Psoas muscle (tissue), 8 donors: ENCODE measurements around the gene ULK3. TPM values are rescaled to one million over a fixed set of nuclear protein-coding genes. Genes with fewer than 3 reads are reported as not detected.
A peak's percentile ranks its signal among the peaks of the same experiment; 100 is the strongest.

Source experiments
- ATAC-seq, 4 donors: fragments of 200-7000 bp; cut with Tn5 transposase; one replicate each; pipeline ENCODE4 v1.9.1; 2020; ENCODE audit warnings: moderate library complexity in 3 of 4, mild to moderate bottlenecking in 2 of 4
- DNase-seq, 2 donors: peaks; one replicate each; pipeline ENCODE4 v3.0.0-alpha.2; 2020
- H3K27ac ChIP-seq: fragments of 200-600 bp; one replicate; pipeline ENCODE4 v1.8.0; 2022
- H3K27me3 ChIP-seq, 3 donors: fragments of 200-600 bp in 1 of 3; one replicate each; pipeline versions ENCODE4 v1.6.1 to v1.8.0; 2013 to 2022; ENCODE audit warnings: low read length in 2 of 3, mild to moderate bottlenecking in 2 of 3, moderate library complexity in 1 of 3; ENCODE audit not compliant: insufficient read depth in 3 of 3
- H3K36me3 ChIP-seq, 2 donors: fragments of 200-600 bp in 1 of 2; one replicate each; pipeline versions ENCODE4 v1.6.1 to v1.8.0; 2013 to 2022; ENCODE audit warnings: low read depth in 1 of 2, mild to moderate bottlenecking in 1 of 2, moderate library complexity in 1 of 2; ENCODE audit not compliant: insufficient read depth in 1 of 2
- H3K4me1 ChIP-seq: fragments of 200-600 bp; one replicate; pipeline ENCODE4 v1.8.0; 2022
- H3K4me3 ChIP-seq: fragments of 200-600 bp; one replicate; pipeline ENCODE4 v1.8.0; 2022; ENCODE audit warnings: mild to moderate bottlenecking
- H3K9me3 ChIP-seq: fragments of 200-600 bp; one replicate; pipeline ENCODE4 v1.8.0; 2022
- WGBS, 3 donors: extraction: QIAGEN DNeasy Blood & Tissue Kit; methylation state at CpG; one replicate each; pipeline versions ENCODE4 v1.1.6 to v1.1.7; 2013; 5-methylcytosine and 5-hydroxymethylcytosine counted together
- intact Hi-C, 2 donors: fragments of 100-400 bp; cut with DNase I; formaldehyde crosslinking; loops; one replicate each; pipeline versions ENCODE4 v1.11.0 to v1.14.2; 2022
- polyA plus RNA-seq, 3 donors: library from polyadenylated mRNA; stranded (reverse); fragments of 200-250 nt; gene quantifications; one replicate each; pipeline ENCODE4 v1.2.3, GENCODE V29; 2013
- total RNA-seq, 4 donors: library from RNA; stranded (reverse); fragmentation: NEBNext Ultra II Directional in 2 of 4; extraction: Animal tissue kit (Norgen Biotek cat#: 25700) in 2 of 4; gene quantifications; one replicate each; pipeline versions ENCODE4 v1.2.1 to v1.2.4, GENCODE V29; 2021 to 2023
- TF ChIP-seq, protein P1 (sequence below): fragments of 200-600 bp; IDR thresholded peaks from one replicate; pipeline ENCODE4 v1.8.0; 2022; ENCODE audit warnings: antibody characterized with exemption
- donor health status: healthy with polysubstance abuse.
- donor health status: DM: no; HTN: no; CAD: no; lungs with moderate emphysema.
- donor health status: Bipolar disorder and iron deficiency.
- donor health status: healthy.
- donor health status: DM: yes; HTN: yes; CAD: no.
- donor health status: DM: no; HTN: no; CAD: no.
- donor health status: DM: no; HTN: no; CAD: no.
- donor health status: DM: yes; HTN: yes; CAD: no.

The ULK3 gene
- total and polyA plus RNA-seq, 7 donors = 17.7 to 43.5 (median 33.2) TPM

DNA sequence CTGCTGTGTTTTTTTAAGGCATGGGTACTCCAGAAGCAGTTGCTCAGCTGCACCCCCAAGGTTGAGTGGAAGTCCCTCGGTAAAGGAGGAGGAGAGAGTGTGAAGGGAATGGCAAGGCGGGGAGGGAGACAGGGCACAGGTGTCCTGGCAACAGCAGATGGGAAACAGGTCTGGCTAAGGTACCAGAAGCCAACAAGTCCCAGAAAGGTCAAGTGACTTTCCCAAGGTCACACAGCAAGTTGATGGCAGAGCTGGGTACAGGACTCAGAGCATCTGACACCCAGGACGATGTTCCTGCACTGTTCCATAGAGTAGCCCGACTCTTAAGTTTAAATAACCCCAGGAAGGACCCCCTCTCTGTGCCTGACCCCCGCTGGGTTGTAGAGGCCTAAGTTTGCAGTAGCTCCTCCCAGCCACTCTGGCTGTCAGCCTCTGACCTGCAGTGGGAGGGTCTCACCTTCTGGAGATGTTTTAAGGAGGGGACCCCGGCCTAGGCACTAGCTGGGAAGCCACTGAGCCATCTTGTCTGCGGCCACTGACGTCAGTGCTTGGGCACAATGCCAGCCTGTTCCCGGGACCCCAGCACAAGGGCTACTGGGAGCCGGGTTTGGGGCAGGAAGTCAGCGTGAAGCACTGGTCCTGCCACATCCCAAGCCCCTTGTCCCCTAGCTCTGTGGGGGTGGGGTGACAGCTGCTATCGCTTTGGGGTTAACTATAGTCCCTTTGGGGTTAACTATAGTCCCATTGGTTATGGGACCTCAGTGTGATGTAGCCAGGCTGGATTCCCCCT lies 50.5 kb downstream of the ULK3 start:
- H3K36me3 ChIP-seq = no peaks in the 10 kb centered on the region
- intact Hi-C loops = no loop called here
- H3K9me3 ChIP-seq = no peaks in the 10 kb centered on the region
- peaks cover 48% of the 10 kb centered on the region for H3K4me1 ChIP-seq
- WGBS, 3 donors = 69 to 74% (median 70%) methylated on average over 12 of the region's 12 CpGs
- DNase-seq (peak in 1 of 2 donors; percentile 66), ATAC-seq (no peak)
- no peaks in the 10 kb centered on the region for H3K27me3 ChIP-seq
- TF ChIP-seq, protein P1, sequence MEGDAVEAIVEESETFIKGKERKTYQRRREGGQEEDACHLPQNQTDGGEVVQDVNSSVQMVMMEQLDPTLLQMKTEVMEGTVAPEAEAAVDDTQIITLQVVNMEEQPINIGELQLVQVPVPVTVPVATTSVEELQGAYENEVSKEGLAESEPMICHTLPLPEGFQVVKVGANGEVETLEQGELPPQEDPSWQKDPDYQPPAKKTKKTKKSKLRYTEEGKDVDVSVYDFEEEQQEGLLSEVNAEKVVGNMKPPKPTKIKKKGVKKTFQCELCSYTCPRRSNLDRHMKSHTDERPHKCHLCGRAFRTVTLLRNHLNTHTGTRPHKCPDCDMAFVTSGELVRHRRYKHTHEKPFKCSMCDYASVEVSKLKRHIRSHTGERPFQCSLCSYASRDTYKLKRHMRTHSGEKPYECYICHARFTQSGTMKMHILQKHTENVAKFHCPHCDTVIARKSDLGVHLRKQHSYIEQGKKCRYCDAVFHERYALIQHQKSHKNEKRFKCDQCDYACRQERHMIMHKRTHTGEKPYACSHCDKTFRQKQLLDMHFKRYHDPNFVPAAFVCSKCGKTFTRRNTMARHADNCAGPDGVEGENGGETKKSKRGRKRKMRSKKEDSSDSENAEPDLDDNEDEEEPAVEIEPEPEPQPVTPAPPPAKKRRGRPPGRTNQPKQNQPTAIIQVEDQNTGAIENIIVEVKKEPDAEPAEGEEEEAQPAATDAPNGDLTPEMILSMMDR = no peak
- no peak overlapping the region for H3K4me3 ChIP-seq
- no peak overlapping the region for H3K27ac ChIP-seq

DNA sequence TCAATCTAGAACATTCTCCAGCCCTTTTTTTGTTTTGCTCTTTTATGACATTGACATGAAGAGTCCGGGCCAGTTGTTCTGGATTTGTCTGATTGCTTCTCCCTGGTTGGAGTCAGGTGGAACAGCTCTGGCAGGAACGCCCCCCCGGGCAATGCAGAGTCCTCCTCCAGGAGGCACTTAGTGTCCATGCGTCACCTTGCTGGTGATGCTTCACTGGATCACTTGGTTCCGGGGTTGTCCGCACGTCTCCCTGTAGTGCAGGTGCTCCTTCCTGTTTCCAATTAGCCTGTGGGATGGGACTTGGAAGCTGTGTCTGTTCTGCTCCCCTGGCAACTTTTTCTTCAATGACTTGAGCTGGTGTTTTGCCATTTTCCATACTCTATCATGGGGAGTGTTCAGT lies 51.3 kb downstream of the ULK3 start:
- Histone ChIP-seq H3K4me1 (peaks cover 55% of the 10 kb centered on the region), H3K36me3 (no peaks in the 10 kb centered on the region), H3K27me3 (no peaks in the 10 kb centered on the region), H3K4me3 (no peak overlapping the region), H3K9me3 (no peaks in the 10 kb centered on the region), H3K27ac (no peak overlapping the region)
- no peak for ATAC-seq
- no peak for DNase-seq
- WGBS, 3 donors = 78 to 85% (median 83%) methylated on average over 7 of the region's 7 CpGs
- TF ChIP-seq, protein P1 = no peak
- intact Hi-C loops = no loop called here

DNA sequence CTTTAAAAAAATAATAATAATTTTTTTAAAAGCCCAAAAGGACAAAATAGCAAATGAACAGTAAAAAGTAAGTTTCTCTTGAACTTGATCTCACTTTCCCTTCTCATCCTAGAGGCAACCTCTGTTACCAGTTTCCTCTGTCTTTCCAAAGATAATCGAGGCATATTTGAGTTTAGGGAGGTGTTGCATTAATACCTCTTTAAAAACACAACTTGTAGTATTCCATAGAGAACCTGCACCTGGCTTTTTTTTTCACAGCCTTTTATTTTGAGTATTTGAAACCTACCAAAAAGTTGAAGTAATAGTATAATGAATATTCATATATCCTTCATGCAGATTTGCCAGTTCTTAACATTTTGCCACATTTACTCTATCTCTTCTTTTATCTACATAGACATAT lies 51.9 kb downstream of the ULK3 start:
- WGBS, 3 donors = 55 to 83% (median 58%) methylated on average over 1 of the region's 1 CpG
- Histone ChIP-seq H3K36me3 (no peaks in the 10 kb centered on the region), H3K27me3 (no peaks in the 10 kb centered on the region), H3K4me1 (peaks cover 62% of the 10 kb centered on the region), H3K27ac (peak overlapping the region; percentile 63), H3K4me3 (no peak overlapping the region), H3K9me3 (no peaks in the 10 kb centered on the region)
- intact Hi-C loops = no loop called here
- TF ChIP-seq, protein P1 = no peak
- no peak for ATAC-seq
- DNase-seq = no peak

DNA sequence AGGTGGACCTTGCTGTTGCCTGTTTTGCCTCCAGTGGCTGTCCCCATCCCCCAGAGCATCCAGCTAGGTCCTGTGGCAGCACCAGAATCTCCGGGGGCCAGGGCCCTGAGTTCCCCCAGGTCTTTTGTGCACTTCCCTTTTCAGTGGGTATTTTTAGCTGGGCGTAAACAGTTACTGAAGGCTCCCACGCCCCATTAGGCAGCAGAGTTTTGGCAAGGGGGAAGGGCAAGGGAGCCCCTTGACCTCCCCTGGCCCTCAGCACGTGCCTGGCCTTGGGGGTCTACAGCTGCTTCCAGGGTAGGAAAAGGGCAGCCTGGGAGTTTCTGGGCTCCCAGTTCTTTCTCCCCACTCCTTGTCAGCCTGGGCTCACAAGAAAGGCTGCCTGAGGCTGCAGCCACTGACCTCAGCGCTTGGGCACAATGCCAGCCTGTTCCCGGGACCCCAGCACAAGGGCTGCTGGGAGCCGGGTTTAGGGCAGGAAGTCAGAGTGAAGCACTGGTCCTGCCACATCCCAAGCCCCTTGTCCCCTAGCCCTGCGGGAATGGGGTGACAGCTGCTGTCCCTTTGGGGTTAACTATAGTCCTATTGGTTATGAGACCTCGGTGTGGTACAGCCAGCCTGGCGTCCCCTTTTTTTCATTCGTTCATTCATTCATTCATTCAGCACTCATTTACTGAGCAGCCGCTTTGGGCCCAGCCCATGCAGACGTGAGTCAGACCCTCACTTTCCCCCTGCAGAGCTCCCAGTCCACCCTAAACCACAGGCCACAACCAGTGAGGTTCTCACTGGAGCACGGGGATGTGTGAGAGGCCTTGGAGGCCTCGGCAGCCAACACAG lies 52.7 kb downstream of the ULK3 start:
- Histone ChIP-seq H3K36me3 (no peaks in the 10 kb centered on the region), H3K4me1 (peaks cover 68% of the 10 kb centered on the region), H3K27ac (peak overlapping the region; percentile 63), H3K9me3 (no peaks in the 10 kb centered on the region), H3K27me3 (no peaks in the 10 kb centered on the region), H3K4me3 (peak overlapping the region; percentile 18)
- 33 to 54% (median 37%) methylated on average over 15 of the region's 15 CpGs for WGBS, 3 donors
- intact Hi-C loops = no loop called here
- ATAC-seq = peak in 1 of 4 donors; percentile 18
- DNase-seq = peak; percentile 74 to 84
- TF ChIP-seq, protein P1 = no peak
